PC-3 (cell line): ENCODE data around the gene MRPL51. TPM values are rescaled to one million over a fixed set of nuclear protein-coding genes. Genes with fewer than 3 reads are reported as not detected.

Source experiments
- ATAC-seq: fragments of 200-7000 bp; cut with Tn5 transposase; 2 replicates; pipeline ENCODE4 v1.9.1; 2020; ENCODE audit warnings: mild to moderate bottlenecking, moderate library complexity
- BruUV-seq: library from RNA; stranded (reverse); fragments of 400-500 nt; replicated peaks from 2 replicates; lab custom pipeline; 2021; lab: Mats Ljungman, UMichigan
- CTCF ChIA-PET: fragments of 300-600 bp; sonication (Branson Sonifier 250); formaldehyde crosslinking; loops from one replicate; lab custom pipeline; 2022; ENCODE audit warnings: antibody characterized with exemption; lab: Charles Lee
- POLR2A ChIA-PET: fragments of 300-600 bp; sonication (Branson Sonifier 250); formaldehyde crosslinking; loops from one replicate; lab custom pipeline; 2022; ENCODE audit warnings: antibody characterized with exemption; ENCODE audit not compliant: unreplicated experiment; lab: Charles Lee
- DNase-seq: peaks from one replicate; pipeline ENCODE4 v3.0.0-alpha.2; 2015
- H2AFZ ChIP-seq: fragments of 300-600 bp; sonication (generic); 2 replicates; pipeline ENCODE4 v1.6.0; 2016; ENCODE audit warnings: antibody characterized with exemption, low read length
- H3F3A ChIP-seq: fragments of 300-600 bp; sonication (generic); one replicate; pipeline ENCODE4 v1.6.0; 2017; ENCODE audit warnings: antibody characterized with exemption, low read length, control low read depth, mild to moderate bottlenecking; ENCODE audit not compliant: unreplicated experiment
- H3K27ac ChIP-seq: fragments of 300-600 bp; sonication (generic); 2 replicates; pipeline ENCODE4 v1.5.1; 2016; ENCODE audit warnings: mild to moderate bottlenecking, low read length
- H3K27me3 ChIP-seq: fragments of 300-600 bp; sonication (generic); 2 replicates; pipeline ENCODE4 v1.6.1; 2016; ENCODE audit warnings: low read length, mixed read lengths
- H3K36me3 ChIP-seq: fragments of 300-600 bp; sonication (generic); 2 replicates; pipeline ENCODE4 v1.6.1; 2016; ENCODE audit warnings: low read depth, mixed run types, low read length, mixed read lengths
- H3K4me1 ChIP-seq: fragments of 300-600 bp; sonication (generic); 2 replicates; pipeline ENCODE4 v1.5.1; 2016; ENCODE audit warnings: low read length; ENCODE audit not compliant: insufficient read depth
- H3K4me2 ChIP-seq: fragments of 300-600 bp; sonication (generic); 2 replicates; pipeline ENCODE4 v1.6.0; 2016; ENCODE audit warnings: low read length
- H3K4me3 ChIP-seq: fragments of 300-600 bp; sonication (generic); 2 replicates; pipeline ENCODE4 v1.5.1; 2016; ENCODE audit warnings: mild to moderate bottlenecking, low read length, mixed read lengths
- H3K79me2 ChIP-seq: fragments of 300-600 bp; sonication (generic); 2 replicates; pipeline ENCODE4 v1.6.1; 2017; ENCODE audit warnings: low read length, mixed read lengths
- H3K9ac ChIP-seq: fragments of 300-600 bp; sonication (generic); 2 replicates; pipeline ENCODE4 v1.6.0; 2016; ENCODE audit warnings: mild to moderate bottlenecking, low read length
- H3K9me2 ChIP-seq: fragments of 300-600 bp; sonication (generic); replicated peaks from 2 replicates; pipeline ENCODE4 v1.6.1; 2016; ENCODE audit warnings: mixed run types, low read length, mixed read lengths
- H3K9me3 ChIP-seq: fragments of 300-600 bp; sonication (generic); 2 replicates; pipeline ENCODE4 v1.6.1; 2016; ENCODE audit warnings: low read length, mixed read lengths
- H4K20me1 ChIP-seq: fragments of 300-600 bp; sonication (generic); 2 replicates; pipeline ENCODE4 v1.6.1; 2016; ENCODE audit warnings: low read length, mixed read lengths
- CTCF ChIP-seq: fragments of 300-600 bp; sonication (generic); conservative IDR thresholded peaks from 2 replicates; pipeline ENCODE4 v1.5.1; 2017; ENCODE audit warnings: antibody characterized with exemption, low read depth, mild to moderate bottlenecking, low read length
- EZH2 ChIP-seq: fragments of 300-600 bp; sonication (generic); IDR thresholded peaks from one replicate; pipeline ENCODE4 v1.6.1; 2017; ENCODE audit warnings: antibody characterized with exemption, mild to moderate bottlenecking, low read length; ENCODE audit not compliant: unreplicated experiment
- EZH2phosphoT487 ChIP-seq: fragments of 300-600 bp; sonication (generic); IDR thresholded peaks from 2 replicates; pipeline ENCODE4 v1.6.1; 2018; ENCODE audit warnings: mild to moderate bottlenecking, antibody characterized with exemption, low read length, borderline replicate concordance
- intact Hi-C: fragments of 100-400 bp; cut with micrococcal nuclease; formaldehyde crosslinking; loops from 2 replicates; pipeline ENCODE4 v1.9.0; 2023
- total RNA-seq: library from RNA; depleted of rRNA; stranded (reverse); fragments of >200 nt; gene quantifications from 2 replicates; pipeline ENCODE4 v1.2.3, GENCODE V29; 2014

MRPL51 gene
- total RNA-seq, 1 experiment from 2014 or later, result 157 TPM

GRCh38 chr12:6450091-6450868 lies 42.8 kb downstream of the MRPL51 start:
- peaks cover 8% of the 10 kb centered on the region; the same call in 1 of the 2 replicates for H3K4me1 ChIP-seq
- no peaks in the 10 kb centered on the region for H3K27me3 ChIP-seq
- no peaks in the 10 kb centered on the region for H3K9me3 ChIP-seq
- intact Hi-C loops, result no loop called here
- H3F3A ChIP-seq, result no peaks in the 10 kb centered on the region
- H3K4me2 ChIP-seq, result no peak overlapping the region
- CTCF ChIA-PET, result no interaction called here
- H3K79me2 ChIP-seq, result no peaks in the 10 kb centered on the region
- no peak overlapping the region for H3K27ac ChIP-seq
- H3K9me2 ChIP-seq, result no peaks in the 10 kb centered on the region
- H4K20me1 ChIP-seq, result no peaks in the 10 kb centered on the region
- no peaks in the 10 kb centered on the region for H3K36me3 ChIP-seq
- POLR2A ChIA-PET, result no interaction called here
- no peak overlapping the region for H3K4me3 ChIP-seq
- ATAC-seq (no peak), DNase-seq (no peak)
- H2AFZ ChIP-seq, result no peak overlapping the region
- no TSS peak for BruUV-seq
- H3K9ac ChIP-seq, result no peak overlapping the region
- TF ChIP-seq EZH2, result no peak
- TF ChIP-seq EZH2phosphoT487, result no peak
- TF ChIP-seq CTCF, result no peak

- Histone ChIP-seq H3K27me3 (no peaks in the 10 kb centered on the region), H4K20me1 (no peaks in the 10 kb centered on the region), H3K4me1 (no peaks in the 10 kb centered on the region), H3F3A (no peaks in the 10 kb centered on the region), H3K4me2 (no peak within 1 kb of the TSS), H3K9me3 (no peaks in the 10 kb centered on the region), H3K9ac (no peak within 1 kb of the TSS), H3K27ac (no peak within 1 kb of the TSS), H3K4me3 (no peak within 1 kb of the TSS), H3K36me3 (no peaks in the 10 kb centered on the region), H2AFZ (no peak within 1 kb of the TSS), H3K9me2 (no peaks in the 10 kb centered on the region), H3K79me2 (no peaks in the 10 kb centered on the region)
- no peak for ATAC-seq
- CTCF ChIA-PET, result no interaction called here
- DNase-seq, result no peak
- BruUV-seq, result no TSS peak
- intact Hi-C loops, result no loop called here
- TF ChIP-seq EZH2 (no peak), EZH2phosphoT487 (no peak), CTCF (no peak)
- POLR2A ChIA-PET, result no interaction called here
Measured at GRCh38 chr12:6444704-6445688, 48.1 kb downstream of the MRPL51 start, which contains the start of gene CD27. Gene CD27 (plus strand): TSS chr12:6444955. CDS start chr12:6445096, 141 bp downstream.
